ENCODE results near the gene AUNIP.
A peak's percentile ranks its signal among the peaks of the same experiment; 100 is the strongest.

AUNIP gene, protein sequence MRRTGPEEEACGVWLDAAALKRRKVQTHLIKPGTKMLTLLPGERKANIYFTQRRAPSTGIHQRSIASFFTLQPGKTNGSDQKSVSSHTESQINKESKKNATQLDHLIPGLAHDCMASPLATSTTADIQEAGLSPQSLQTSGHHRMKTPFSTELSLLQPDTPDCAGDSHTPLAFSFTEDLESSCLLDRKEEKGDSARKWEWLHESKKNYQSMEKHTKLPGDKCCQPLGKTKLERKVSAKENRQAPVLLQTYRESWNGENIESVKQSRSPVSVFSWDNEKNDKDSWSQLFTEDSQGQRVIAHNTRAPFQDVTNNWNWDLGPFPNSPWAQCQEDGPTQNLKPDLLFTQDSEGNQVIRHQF

DNA sequence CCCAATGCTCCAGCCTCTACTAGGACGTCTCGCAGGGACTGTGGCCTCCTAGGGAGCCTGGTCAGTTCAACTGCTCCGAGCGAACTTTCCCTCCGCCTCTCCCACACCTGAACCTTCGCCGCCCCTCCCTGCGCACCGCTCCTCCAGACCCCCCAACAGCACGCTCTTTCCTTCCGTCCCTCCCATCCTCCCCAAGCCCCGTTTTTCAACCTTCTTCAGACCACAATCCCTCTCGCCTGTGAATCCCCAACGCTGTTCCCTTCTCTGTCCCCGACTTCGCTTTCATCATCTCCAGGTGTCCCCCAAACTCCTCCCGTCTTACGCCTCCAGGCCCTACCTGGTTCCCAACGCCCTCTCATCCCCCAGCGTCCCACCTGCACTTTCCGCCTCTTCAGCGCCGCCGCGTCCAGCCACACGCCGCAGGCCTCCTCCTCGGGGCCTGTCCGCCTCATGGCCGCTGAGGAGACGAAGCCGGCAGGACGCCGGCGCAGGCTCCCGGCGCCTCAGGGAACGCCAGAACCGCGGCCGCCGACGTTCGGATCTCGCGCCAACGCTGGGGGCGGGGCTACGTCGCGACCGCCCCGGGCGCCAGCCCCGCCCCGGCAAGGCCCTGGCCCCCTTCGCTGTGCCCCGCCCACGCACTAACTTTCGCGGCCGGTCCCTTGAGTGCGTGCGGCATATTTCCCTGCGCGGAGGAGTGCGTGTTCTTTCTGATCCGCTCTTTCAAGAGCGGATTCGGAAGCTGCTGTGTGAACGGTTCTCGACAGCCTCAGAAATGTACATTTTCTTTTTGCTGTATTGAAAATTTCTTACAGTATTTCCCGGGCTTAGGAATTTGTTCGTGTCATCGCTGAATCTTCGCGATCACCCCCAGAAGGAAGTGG is at the start of gene AUNIP:
TSS of gene AUNIP (minus strand) at position 552 of the 884 bp plus-strand sequence. CDS start at position 452, 100 bp downstream.
- no peaks in the 10 kb centered on the region for H3K27me3 ChIP-seq (ENCODE audit: insufficient read depth, low read depth)
- peaks cover 5% of the 10 kb centered on the region for H3K4me1 ChIP-seq (ENCODE audit: low read depth, poor library complexity, severe bottlenecking)
- TF ChIP-seq CTCF (conservative IDR thresholded peaks at IDR 0.05; ENCODE audit: low read depth, low read length) = no peak
- peak within 1 kb of the TSS; percentile 99 for H3K4me2 ChIP-seq
- peaks cover 26% of the 10 kb centered on the region; the same call in 1 of the 2 replicates for H3K79me2 ChIP-seq (ENCODE audit: insufficient read depth, low read depth)
- no peaks in the 10 kb centered on the region for H4K20me1 ChIP-seq (ENCODE audit: insufficient read depth)
- peak within 1 kb of the TSS; percentile 51; the same call in 1 of the 2 replicates for H3K27ac ChIP-seq
- no peaks in the 10 kb centered on the region for H3K36me3 ChIP-seq (ENCODE audit: insufficient read depth)
- peak within 1 kb of the TSS; percentile 69 for H2AFZ ChIP-seq (ENCODE audit: low read depth)
- H3K4me3 ChIP-seq (IDR thresholded peaks at IDR 0.05; ENCODE audit: insufficient read depth, low read depth, low read length) = peak within 1 kb of the TSS; percentile 95
- peak within 1 kb of the TSS; percentile 84 for H3K9ac ChIP-seq

- no peak overlapping the region for H2AFZ ChIP-seq (ENCODE audit: low read depth)
- TF ChIP-seq CTCF (conservative IDR thresholded peaks at IDR 0.05; ENCODE audit: low read depth, low read length) = no peak
These were observed 49.8 kb upstream of the AUNIP start for GRCh38 chr1:25909040-25909439.

GRCh38 chr1:25908161-25908560 is 48.9 kb upstream of the AUNIP start:
- no peak overlapping the region for H3K4me2 ChIP-seq
- H2AFZ ChIP-seq (ENCODE audit: low read depth) = no peak overlapping the region
- H3K4me3 ChIP-seq (IDR thresholded peaks at IDR 0.05; ENCODE audit: insufficient read depth, low read depth, low read length) = no peak overlapping the region
- TF ChIP-seq CTCF (conservative IDR thresholded peaks at IDR 0.05; ENCODE audit: low read depth, low read length) = no peak
- H3K36me3 ChIP-seq (ENCODE audit: insufficient read depth) = no peaks in the 10 kb centered on the region; the same call in 1 of the 2 replicates
- 0 out of 2 replicates have a peak, but pooled peaks cover under 1% of the 10 kb centered on the region for H4K20me1 ChIP-seq (ENCODE audit: insufficient read depth)
- H3K27ac ChIP-seq = no peak overlapping the region
- peaks cover 21% of the 10 kb centered on the region for H3K79me2 ChIP-seq (ENCODE audit: insufficient read depth, low read depth)
- H3K4me1 ChIP-seq (ENCODE audit: low read depth, poor library complexity, severe bottlenecking) = peaks cover 17% of the 10 kb centered on the region
- H3K9ac ChIP-seq = no peak overlapping the region
- no peaks in the 10 kb centered on the region for H3K27me3 ChIP-seq (ENCODE audit: insufficient read depth, low read depth)

More at GRCh38 chr1:25909040-25909439, 49.8 kb upstream of the AUNIP start:
- H3K27me3 ChIP-seq (ENCODE audit: insufficient read depth, low read depth) = no peaks in the 10 kb centered on the region
- no peak overlapping the region for H3K4me3 ChIP-seq (IDR thresholded peaks at IDR 0.05; ENCODE audit: insufficient read depth, low read depth, low read length)
- H3K79me2 ChIP-seq (ENCODE audit: insufficient read depth, low read depth) = peaks cover 13% of the 10 kb centered on the region
- H3K36me3 ChIP-seq (ENCODE audit: insufficient read depth) = no peaks in the 10 kb centered on the region
- H4K20me1 ChIP-seq (ENCODE audit: insufficient read depth) = no peaks in the 10 kb centered on the region
- H3K4me2 ChIP-seq = no peak overlapping the region
- no peak overlapping the region for H3K9ac ChIP-seq
- no peak overlapping the region for H3K27ac ChIP-seq
- peaks cover 8% of the 10 kb centered on the region for H3K4me1 ChIP-seq (ENCODE audit: low read depth, poor library complexity, severe bottlenecking)

- H3K9ac ChIP-seq = no peak overlapping the region
- H3K79me2 ChIP-seq (ENCODE audit: insufficient read depth, low read depth) = peaks cover 27% of the 10 kb centered on the region
- H3K27me3 ChIP-seq (ENCODE audit: insufficient read depth, low read depth) = no peaks in the 10 kb centered on the region
- H4K20me1 ChIP-seq (ENCODE audit: insufficient read depth) = 0 out of 2 replicates have a peak, but pooled peaks cover 3% of the 10 kb centered on the region
- no peak overlapping the region for H3K4me2 ChIP-seq
- no peak overlapping the region for H3K27ac ChIP-seq
- TF ChIP-seq CTCF (conservative IDR thresholded peaks at IDR 0.05; ENCODE audit: low read depth, low read length) = no peak
- H3K4me3 ChIP-seq (IDR thresholded peaks at IDR 0.05; ENCODE audit: insufficient read depth, low read depth, low read length) = no peak overlapping the region
- H3K4me1 ChIP-seq (ENCODE audit: low read depth, poor library complexity, severe bottlenecking) = peaks cover 22% of the 10 kb centered on the region
- H3K36me3 ChIP-seq (ENCODE audit: insufficient read depth) = peaks cover 2% of the 10 kb centered on the region; the same call in 1 of the 2 replicates
- no peak overlapping the region for H2AFZ ChIP-seq (ENCODE audit: low read depth)
These were observed 48.3 kb upstream of the AUNIP start for GRCh38 chr1:25907601-25908000.
